ENCODE results near the gene SH3RF2.

SH3RF2 gene

DNA sequence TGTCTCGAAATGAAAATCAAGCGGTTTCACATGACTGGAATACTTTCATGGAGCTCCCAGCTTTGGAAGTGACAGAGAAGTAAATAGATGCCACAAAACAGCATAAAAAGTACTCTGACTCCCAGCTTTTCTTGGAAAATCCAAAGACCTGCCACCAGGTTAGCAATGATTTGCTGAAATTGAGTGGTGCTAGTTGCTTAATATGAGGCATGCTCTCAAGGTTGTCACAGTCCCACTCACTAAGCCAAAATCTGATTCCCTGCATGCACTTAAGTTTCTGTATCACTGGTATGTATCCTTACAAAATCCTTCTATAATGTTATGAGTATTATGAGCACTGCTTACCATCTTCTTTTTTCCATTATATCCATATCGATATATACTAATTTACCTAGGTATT is 13.0 kb upstream of the SH3RF2 start:
- DNase-seq = no peak

- no peak for DNase-seq
These were observed 11.5 kb upstream of the SH3RF2 start for GRCh38 chr5:145924849-145925248.

DNA sequence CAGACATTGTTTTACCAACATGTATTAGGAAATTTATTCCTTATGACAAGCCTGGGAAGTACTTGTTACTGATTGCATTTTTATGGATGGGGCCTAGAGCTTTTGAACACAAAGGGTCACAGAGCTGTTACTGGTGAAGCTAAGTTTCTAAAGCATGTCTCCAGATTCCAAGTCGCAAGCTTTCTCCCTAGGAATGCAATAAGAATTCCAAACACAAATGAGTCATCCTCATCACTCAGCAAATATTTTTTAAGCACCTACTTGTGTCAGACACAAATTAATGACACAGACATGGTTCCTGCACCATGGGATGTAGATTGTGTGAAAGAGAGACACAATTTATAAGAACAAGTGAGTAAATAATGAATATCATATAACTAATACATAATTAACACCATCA is 11.0 kb upstream of the SH3RF2 start:
- DNase-seq = no peak

DNA sequence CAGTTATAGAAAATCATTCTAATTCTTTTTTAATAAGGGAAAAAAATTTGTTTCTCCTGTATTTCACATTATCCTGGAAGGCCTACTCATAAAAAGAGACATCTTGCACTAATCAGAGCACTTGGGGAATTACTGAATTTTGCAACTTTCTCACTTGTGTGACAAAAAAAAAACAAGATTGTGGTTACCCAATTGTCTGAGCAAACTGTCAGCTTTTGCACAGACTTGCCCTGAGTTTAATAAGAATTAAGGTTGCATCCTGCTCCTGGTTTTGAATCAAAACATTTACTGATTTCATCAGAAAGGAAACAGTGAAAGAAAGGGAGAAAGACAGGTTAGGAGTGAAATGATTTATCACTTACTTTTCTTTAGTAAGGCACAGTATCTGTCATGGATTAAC is 10.6 kb upstream of the SH3RF2 start:
- DNase-seq = no peak

- DNase-seq = no peak
These were observed 4.7 kb upstream of the SH3RF2 start for GRCh38 chr5:145931718-145932117.

DNA sequence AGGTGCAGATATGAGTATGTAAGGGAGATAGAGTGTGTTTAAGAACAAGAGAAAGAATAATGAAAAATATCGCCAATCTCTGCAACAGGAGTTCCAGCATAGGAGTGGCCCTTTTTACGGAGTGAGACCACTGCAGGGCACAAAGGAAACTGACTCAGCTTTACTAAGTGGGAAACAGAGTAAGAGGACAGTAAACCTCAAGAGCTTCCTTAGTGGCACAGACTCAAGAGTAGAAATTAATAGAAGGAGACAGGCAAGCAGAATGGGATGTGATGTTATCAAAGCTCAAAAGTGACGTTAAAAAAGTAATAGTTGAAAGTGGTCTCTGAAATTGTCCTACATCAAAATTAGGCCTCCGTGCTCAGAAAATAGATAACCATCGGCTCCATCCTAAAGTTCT is 2.1 kb upstream of the SH3RF2 start:
- DNase-seq = no peak

- DNase-seq = no peak
These were observed 1.3 kb downstream of the SH3RF2 start for GRCh38 chr5:145937432-145938250.

GRCh38 chr5:145938776-145939539 is 2.6 kb downstream of the SH3RF2 start:
- no peak for DNase-seq

DNA sequence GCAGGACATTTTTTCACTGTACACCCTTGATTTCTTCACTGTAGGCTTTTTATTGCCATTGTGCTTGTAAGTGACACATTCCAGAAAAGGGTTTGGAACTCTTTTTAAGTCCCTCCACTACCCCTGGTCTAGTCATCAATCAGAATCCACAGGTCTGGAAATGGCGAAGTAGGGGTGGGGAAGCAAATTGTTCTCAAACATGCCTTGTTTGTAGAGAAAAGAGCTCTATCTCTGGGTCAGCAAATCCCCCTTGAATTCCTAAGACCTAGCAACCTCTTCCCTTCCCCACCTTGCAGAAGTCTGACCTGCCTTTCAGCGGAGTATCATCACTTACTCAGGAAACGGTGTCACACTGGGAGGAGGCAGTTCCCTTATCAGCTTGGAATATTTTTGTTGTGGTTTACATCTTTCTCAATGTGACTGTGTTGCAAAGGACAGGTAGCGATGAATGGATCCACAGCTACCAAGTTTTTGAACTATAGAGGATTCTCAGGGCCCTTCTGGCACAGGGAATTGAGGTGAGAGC is 3.2 kb downstream of the SH3RF2 start:
- DNase-seq = no peak

DNA sequence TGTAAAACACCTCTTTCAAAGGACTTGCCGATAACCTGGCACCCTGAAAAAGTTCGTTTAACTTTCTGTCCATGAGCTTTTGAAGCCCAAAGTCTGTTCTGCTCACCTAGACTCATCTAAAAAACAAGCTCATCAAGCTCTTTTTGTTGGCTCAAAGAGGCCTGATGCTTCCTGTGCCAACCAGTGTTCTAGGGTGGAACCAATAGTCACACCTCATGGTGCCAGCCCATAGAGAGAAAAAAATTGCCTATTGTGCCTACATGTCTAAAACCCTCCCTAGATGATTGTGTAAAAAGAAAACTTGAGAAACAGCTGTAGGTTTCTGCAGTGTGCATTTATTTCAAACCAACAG is 4.7 kb downstream of the SH3RF2 start:
- no peak for DNase-seq

- peak; percentile 52 for DNase-seq
These were observed 5.2 kb downstream of the SH3RF2 start for GRCh38 chr5:145941448-145942130.

- DNase-seq = no peak
These were observed 5.8 kb downstream of the SH3RF2 start for GRCh38 chr5:145942201-145942600.

DNA sequence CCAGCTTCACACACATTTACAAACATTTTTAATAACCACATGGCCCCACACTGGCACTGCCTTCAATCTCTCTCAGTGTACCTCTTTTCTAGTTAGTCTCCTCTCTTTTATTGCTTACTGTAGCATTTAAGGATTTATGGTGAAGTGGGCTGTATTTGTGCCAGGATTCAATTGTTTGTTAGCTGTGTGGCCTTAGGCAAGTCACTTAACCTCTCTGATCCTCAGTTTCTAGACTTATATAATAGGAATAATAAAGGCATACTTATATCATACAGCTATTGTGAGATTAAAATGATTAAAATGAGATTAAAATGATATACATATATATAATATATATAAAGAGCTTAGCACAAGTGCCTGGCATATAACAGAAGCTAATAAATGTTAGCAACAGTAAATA is 6.4 kb downstream of the SH3RF2 start:
- no peak for DNase-seq

DNA sequence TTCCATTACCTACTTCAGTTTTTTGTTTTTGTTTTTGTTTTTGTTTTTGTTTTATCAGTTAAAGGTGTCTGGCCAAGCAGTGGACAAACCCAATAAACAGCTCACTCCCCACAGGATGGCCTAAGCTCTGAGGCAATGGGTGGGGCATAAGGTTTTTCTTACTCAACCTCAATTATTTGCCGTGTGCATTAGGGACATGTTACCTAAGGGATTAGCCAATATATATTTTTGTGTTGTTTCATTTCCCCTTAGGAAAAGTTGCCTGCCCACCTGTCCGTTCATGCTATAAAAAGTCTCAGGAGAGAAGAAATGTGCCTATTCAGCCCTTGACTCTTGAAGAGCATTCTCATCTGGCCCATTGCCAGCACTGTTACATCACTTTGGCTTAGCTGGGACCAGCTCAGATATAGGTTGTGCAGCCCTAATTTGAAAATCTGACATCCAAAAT is 7.3 kb downstream of the SH3RF2 start:
- peak; percentile 81 for DNase-seq

GRCh38 chr5:145944328-145944727 is 8.0 kb downstream of the SH3RF2 start:
- no peak for DNase-seq

DNA sequence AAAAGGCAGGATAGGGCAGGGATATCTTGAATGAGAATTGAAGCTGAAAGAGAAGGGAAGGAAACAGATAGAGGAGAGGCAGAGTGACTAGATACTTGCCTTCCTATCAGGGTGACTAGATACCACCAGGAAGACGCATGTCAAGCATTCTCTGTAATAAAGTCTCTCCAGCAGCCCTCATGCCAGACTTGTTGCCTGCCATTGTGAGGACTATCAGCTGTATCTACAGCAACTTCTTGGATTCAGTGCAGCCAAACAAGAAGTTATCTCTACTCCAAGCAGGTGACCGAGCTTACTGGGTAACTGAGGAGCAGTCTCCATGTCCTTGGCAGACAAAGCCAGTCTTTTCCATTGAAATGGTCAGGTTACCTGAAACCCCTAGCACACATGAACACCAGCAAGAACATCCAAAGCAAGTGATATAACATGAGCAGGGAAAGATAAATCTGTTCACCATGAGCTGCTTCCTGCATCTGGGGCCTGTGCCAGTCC is 9.3 kb downstream of the SH3RF2 start:
- no peak for DNase-seq

GRCh38 chr5:145946112-145946861 is 9.9 kb downstream of the SH3RF2 start:
- peak; percentile 88 for DNase-seq

DNA sequence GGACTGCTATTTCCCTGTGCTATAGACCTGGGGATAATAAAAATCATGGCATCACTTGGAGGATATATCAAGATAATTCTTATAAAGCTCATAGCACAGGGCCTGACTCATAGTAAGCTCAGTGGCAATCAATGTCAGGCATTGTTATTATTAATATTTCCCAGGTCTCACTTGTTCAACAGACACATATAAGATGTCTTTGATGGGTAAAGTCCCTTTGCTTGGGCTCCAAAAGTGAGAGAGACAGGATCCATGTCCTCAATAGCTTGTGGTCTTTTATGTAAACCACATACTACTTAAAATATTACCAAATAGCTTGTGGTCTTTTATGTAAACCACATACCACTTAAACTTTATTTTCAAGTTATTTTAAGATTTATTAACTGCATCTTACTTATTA is 11.2 kb downstream of the SH3RF2 start:
- no peak for DNase-seq

DNA sequence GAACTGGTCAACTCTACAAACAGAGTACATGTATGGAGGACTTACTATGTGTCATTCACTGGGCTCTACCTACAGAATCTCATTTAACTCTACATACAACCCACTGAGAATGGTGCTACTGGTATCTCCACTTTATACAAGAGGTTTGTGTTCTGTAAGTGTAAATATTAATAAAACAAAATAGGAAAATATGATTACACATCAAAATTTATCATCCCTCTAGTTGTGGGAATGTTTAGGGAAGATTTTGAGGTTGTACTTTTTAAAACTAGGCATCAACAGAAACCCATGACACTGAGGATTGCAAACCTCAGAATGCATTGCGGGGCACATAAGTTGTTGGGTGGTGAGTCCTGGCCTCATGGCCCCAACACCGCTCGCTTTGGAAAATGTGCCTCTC is 11.7 kb downstream of the SH3RF2 start:
- DNase-seq = no peak

DNA sequence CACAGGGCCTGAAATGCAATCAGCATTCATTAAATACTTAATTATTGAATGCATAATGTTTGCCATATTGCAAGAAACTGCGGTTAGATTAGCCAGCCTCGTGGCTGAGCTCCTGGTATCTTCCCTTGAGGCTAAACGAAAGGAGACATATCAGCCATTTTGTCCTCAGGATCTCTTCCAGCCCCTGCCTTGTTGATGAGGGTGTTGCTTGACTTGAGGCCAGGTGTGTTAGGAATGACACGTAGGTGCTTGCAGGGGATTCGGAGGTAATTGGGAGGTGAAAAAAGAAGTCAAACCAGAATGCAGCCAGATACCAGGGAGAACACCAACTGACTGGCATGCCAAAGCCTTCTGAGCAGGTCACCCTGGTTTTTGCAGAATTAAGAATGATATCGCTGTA is 12.5 kb downstream of the SH3RF2 start:
- no peak for DNase-seq

DNA sequence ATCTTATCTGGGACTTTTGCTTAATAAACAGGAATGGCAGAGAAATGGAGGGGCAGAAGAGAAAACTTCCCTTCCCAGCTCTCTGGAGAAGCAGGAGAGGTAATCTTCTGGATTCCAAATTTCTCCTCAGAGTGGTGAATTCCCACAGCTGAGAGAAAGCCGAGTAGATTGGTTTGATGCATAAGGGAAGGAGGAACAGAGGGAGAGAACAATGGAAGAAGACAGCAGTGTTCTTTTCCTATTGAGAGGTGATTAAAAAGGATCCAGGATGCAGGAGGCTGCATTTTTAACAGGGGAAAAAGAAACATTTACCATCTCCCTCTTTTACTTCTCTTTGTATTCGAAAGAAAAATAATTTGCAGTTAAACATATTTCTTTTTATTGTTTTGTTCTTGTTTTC is 13.1 kb downstream of the SH3RF2 start:
- DNase-seq = no peak

GRCh38 chr5:145951071-145951470 is 14.7 kb downstream of the SH3RF2 start:
- peak; percentile 39 for DNase-seq

DNA sequence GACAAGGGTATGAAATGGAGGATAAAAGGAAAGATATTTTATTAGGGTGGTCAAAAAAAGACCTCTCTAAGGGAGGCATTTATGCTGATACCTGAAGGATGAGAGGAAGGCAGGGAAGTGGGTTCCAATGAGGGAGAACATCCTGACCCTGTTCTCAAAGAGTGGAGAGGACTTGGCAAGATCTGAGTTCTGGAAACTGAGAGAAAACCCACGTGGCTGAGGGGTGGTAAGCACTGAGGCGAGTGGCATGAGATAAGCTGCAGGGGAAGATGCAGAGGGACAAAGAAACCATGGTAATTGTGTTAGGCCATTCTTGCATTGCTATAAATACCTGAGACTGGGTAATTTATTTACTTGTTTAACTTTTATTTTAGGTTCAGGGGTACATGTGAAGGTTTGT is 16.8 kb downstream of the SH3RF2 start:
- no peak for DNase-seq
